ENCODE results near the gene BCAM.

The BCAM gene

GRCh38 chr19:44839276-44839675 lies 30.4 kb downstream of the BCAM start:
- POLR2A ChIA-PET = interaction anchor here (0.6 kb wide), 1 partner anchor 113 kb away, joined by 4 read pairs; no protein-coding TSS in a partner anchor
- CTCF ChIA-PET = interaction anchor here (0.5 to 1.7 kb wide), 7 partner anchors 13 to 128 kb away, joined by 3 to 6 read pairs (median 4); no protein-coding TSS in a partner anchor
- Histone ChIP-seq H3K4me1 (ENCODE audit: control insufficient read depth, insufficient read depth, low read length) (no peaks in the 10 kb centered on the region), H3K9me3 (ENCODE audit: control insufficient read depth, insufficient read depth, low read depth, low read length) (no peaks in the 10 kb centered on the region), H3K4me3 (ENCODE audit: low read depth, low read length) (no peak overlapping the region), H3K36me3 (ENCODE audit: control insufficient read depth in 2 of 2, insufficient read depth in 1 of 2, low read length in 2 of 2) (no peaks in the 10 kb centered on the region), H3K27ac (ENCODE audit: extremely low read depth, low read depth, low read length) (no peak overlapping the region)
- TF ChIP-seq SP3 (tag by site-specific recombination; IDR thresholded peaks at IDR 0.05) = no peak
- TF ChIP-seq ZNF362 (tag by site-specific recombination; IDR thresholded peaks at IDR 0.05) = no peak
- no peak for TF ChIP-seq ZXDB (tag by site-specific recombination; IDR thresholded peaks at IDR 0.05)
- TF ChIP-seq PRDM4 (tag by site-specific recombination; IDR thresholded peaks at IDR 0.05) = no peak
- TF ChIP-seq ZNF221 (tag by site-specific recombination; IDR thresholded peaks at IDR 0.05; ENCODE audit: borderline replicate concordance) = no peak
- TF ChIP-seq ZNF501 (tag by site-specific recombination; IDR thresholded peaks at IDR 0.05) = no peak
- no peak for TF ChIP-seq EGR2 (tag by site-specific recombination; IDR thresholded peaks at IDR 0.05; ENCODE audit: low read depth)
- TF ChIP-seq ZNF184 (tag by site-specific recombination; IDR thresholded peaks at IDR 0.05) = no peak

- H3K27ac ChIP-seq (ENCODE audit: extremely low read depth, low read depth, low read length) = no peak overlapping the region
- H3K9me3 ChIP-seq (ENCODE audit: control insufficient read depth, insufficient read depth, low read depth, low read length) = no peaks in the 10 kb centered on the region
- POLR2A ChIA-PET = interaction anchor here (0.6 kb wide), 2 partner anchors 32 to 47 kb away, joined by 3 read pairs; partner anchors contain the start of gene BCAM
- H3K4me1 ChIP-seq (ENCODE audit: control insufficient read depth, insufficient read depth, low read length) = peaks cover 5% of the 10 kb centered on the region
- no peak overlapping the region for H3K4me3 ChIP-seq (ENCODE audit: low read depth, low read length)
- no peak for TF ChIP-seq ZNF19 (tag by site-specific recombination; IDR thresholded peaks at IDR 0.05; ENCODE audit: low read depth)
- no peak for TF ChIP-seq REST (tag by site-specific recombination; IDR thresholded peaks at IDR 0.05)
- CTCF ChIA-PET = interaction anchor here (0.6 to 1.7 kb wide), 4 partner anchors 13 to 118 kb away, joined by 3 to 6 read pairs (median 3); partner anchors contain the start of gene APOE
- no peaks in the 10 kb centered on the region for H3K36me3 ChIP-seq (ENCODE audit: control insufficient read depth in 2 of 2, insufficient read depth in 1 of 2, low read length in 2 of 2)
Observed at GRCh38 chr19:44840811-44841210, 31.9 kb downstream of the BCAM start.

- no peaks in the 10 kb centered on the region for H3K36me3 ChIP-seq (ENCODE audit: control insufficient read depth in 2 of 2, insufficient read depth in 1 of 2, low read length in 2 of 2)
- CTCF ChIA-PET = interaction anchor here (0.6 to 1.7 kb wide), 3 partner anchors 14 to 118 kb away, joined by 3 to 6 read pairs (median 3); no protein-coding TSS in a partner anchor
- H3K4me1 ChIP-seq (ENCODE audit: control insufficient read depth, insufficient read depth, low read length) = peaks cover 5% of the 10 kb centered on the region
- no peak overlapping the region for H3K4me3 ChIP-seq (ENCODE audit: low read depth, low read length)
- H3K9me3 ChIP-seq (ENCODE audit: control insufficient read depth, insufficient read depth, low read depth, low read length) = no peaks in the 10 kb centered on the region
- POLR2A ChIA-PET = interaction anchor here (0.6 kb wide), 2 partner anchors 32 to 48 kb away, joined by 3 read pairs; partner anchors contain the start of gene BCAM
- TF ChIP-seq KLF8 (tag by site-specific recombination; IDR thresholded peaks at IDR 0.05) (no peak), ZNF140 (tag by site-specific recombination; IDR thresholded peaks at IDR 0.05) (no peak), ZNF585B (tag by site-specific recombination; IDR thresholded peaks at IDR 0.05) (no peak), ZBTB44 (tag by site-specific recombination; IDR thresholded peaks at IDR 0.05) (no peak), ZEB2 (tag by site-specific recombination; IDR thresholded peaks at IDR 0.05) (no peak), ZNF26 (tag by site-specific recombination; IDR thresholded peaks at IDR 0.05) (no peak)
- no peak overlapping the region for H3K27ac ChIP-seq (ENCODE audit: extremely low read depth, low read depth, low read length)
Observed at GRCh38 chr19:44841231-44841630, 32.3 kb downstream of the BCAM start.

All from HEK293 (cell line).